ENCODE measurements around the gene CLOCK.

- TF ChIP-seq, protein P1, sequence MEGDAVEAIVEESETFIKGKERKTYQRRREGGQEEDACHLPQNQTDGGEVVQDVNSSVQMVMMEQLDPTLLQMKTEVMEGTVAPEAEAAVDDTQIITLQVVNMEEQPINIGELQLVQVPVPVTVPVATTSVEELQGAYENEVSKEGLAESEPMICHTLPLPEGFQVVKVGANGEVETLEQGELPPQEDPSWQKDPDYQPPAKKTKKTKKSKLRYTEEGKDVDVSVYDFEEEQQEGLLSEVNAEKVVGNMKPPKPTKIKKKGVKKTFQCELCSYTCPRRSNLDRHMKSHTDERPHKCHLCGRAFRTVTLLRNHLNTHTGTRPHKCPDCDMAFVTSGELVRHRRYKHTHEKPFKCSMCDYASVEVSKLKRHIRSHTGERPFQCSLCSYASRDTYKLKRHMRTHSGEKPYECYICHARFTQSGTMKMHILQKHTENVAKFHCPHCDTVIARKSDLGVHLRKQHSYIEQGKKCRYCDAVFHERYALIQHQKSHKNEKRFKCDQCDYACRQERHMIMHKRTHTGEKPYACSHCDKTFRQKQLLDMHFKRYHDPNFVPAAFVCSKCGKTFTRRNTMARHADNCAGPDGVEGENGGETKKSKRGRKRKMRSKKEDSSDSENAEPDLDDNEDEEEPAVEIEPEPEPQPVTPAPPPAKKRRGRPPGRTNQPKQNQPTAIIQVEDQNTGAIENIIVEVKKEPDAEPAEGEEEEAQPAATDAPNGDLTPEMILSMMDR (IDR thresholded peaks at IDR 0.05; ENCODE audit: low read depth, low read length, poor library complexity, severe bottlenecking): no peak
- no peak for TF ChIP-seq EZH2phosphoT487 (IDR thresholded peaks at IDR 0.05; ENCODE audit: borderline replicate concordance, low read length)
These were observed 33.7 kb downstream of the CLOCK start for GRCh38 chr4:55512922-55513571.

All from DOHH2 (cell line).